ENCODE measurements around the gene MORC2.

MORC2 gene

DNA sequence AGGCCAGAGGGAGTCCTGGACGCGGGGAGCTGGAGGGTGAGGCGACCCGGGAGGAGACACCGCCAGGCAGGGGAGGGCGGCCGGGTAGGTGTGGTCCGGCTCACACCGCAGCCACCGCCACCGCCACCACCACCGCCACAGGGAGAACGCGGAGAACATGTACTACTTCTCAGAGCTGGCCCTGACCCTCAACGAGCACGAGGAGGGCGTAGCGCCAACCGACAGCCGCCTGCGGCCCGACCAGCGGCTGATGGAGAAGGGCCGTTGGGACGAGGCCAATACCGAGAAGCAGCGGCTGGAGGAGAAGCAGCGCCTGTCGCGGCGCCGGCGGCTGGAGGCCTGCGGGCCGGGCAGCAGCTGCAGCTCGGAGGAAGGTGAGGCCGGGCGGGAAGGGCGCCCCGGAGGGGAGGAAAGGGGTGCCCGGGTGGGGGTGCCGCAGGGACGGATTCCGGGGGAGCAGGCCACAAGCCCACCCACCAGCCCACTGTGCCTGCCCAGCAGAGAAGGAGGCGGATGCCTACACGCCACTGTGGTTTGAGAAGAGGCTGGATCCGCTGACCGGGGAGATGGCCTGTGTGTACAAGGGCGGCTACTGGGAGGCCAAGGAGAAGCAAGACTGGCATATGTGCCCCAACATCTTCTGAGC lies 62.8 kb downstream of the MORC2 start:
- H3K36me3 ChIP-seq (ENCODE audit: control insufficient read depth in 1 of 2, insufficient read depth in 2 of 2, low read length in 2 of 2), result peaks cover 2 to 15% of the 10 kb centered on the region in 2 donors

DNA sequence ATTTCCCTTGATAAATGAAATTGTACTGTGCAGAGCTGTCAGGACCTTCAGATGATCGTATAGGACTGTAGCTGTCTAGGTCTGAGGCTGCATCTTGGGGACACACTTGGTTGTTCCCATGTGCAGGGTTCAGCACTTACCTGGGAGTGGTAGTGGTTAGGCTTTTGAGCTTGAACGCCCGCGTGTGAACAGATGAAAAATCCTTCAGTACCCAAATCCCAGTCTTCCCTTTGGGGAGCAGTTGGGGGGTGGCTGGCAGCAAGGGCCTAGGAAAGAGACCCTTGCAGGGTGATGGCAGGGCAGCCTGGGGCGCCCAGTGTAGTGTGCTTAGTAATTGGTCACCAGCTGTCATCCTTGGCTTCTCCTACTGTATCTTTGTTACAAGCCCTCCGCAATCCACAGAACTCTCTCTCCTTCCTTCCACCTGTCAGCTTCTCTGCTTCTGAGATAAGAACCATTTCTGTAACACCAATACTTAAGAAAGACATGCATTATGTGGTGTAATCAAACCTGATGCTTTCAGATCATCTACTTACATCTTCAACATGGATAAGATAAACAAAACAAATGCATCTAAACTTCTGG lies 64.6 kb downstream of the MORC2 start:
- no peaks in the 10 kb centered on the region for H3K9me3 ChIP-seq (ENCODE audit: control insufficient read depth in 1 of 2, low read length in 2 of 2)
- H3K4me3 ChIP-seq (ENCODE audit: low read depth in 1 of 2, low read length in 2 of 2), result no peak overlapping the region
- peaks cover 0 to 11% of the 10 kb centered on the region in 2 donors for H3K36me3 ChIP-seq (ENCODE audit: control insufficient read depth in 1 of 2, insufficient read depth in 2 of 2, low read length in 2 of 2)
- H3K27ac ChIP-seq (ENCODE audit: low read depth, low read length), result no peak overlapping the region
- no peaks in the 10 kb centered on the region for H3K4me1 ChIP-seq (ENCODE audit: control insufficient read depth in 1 of 2, insufficient read depth in 2 of 2, low read length in 2 of 2)
- H3K27me3 ChIP-seq (ENCODE audit: control insufficient read depth in 1 of 2, insufficient read depth in 2 of 2, low read length in 2 of 2), result no peaks in the 10 kb centered on the region
- H3K9ac ChIP-seq (ENCODE audit: low read depth in 1 of 2, low read length in 2 of 2), result no peak overlapping the region

More for the DNA sequence above, 62.8 kb downstream of the MORC2 start:
- no peak overlapping the region for H3K27ac ChIP-seq (ENCODE audit: low read depth, low read length)
- no peaks in the 10 kb centered on the region for H3K4me1 ChIP-seq (ENCODE audit: control insufficient read depth in 1 of 2, insufficient read depth in 2 of 2, low read length in 2 of 2)
- H3K27me3 ChIP-seq (ENCODE audit: control insufficient read depth in 1 of 2, insufficient read depth in 2 of 2, low read length in 2 of 2), result no peaks in the 10 kb centered on the region
- H3K9me3 ChIP-seq (ENCODE audit: control insufficient read depth in 1 of 2, low read length in 2 of 2), result no peaks in the 10 kb centered on the region
- H3K9ac ChIP-seq (ENCODE audit: low read depth in 1 of 2, low read length in 2 of 2), result no peak overlapping the region
- no peak overlapping the region for H3K4me3 ChIP-seq (ENCODE audit: low read depth in 1 of 2, low read length in 2 of 2)

DNA sequence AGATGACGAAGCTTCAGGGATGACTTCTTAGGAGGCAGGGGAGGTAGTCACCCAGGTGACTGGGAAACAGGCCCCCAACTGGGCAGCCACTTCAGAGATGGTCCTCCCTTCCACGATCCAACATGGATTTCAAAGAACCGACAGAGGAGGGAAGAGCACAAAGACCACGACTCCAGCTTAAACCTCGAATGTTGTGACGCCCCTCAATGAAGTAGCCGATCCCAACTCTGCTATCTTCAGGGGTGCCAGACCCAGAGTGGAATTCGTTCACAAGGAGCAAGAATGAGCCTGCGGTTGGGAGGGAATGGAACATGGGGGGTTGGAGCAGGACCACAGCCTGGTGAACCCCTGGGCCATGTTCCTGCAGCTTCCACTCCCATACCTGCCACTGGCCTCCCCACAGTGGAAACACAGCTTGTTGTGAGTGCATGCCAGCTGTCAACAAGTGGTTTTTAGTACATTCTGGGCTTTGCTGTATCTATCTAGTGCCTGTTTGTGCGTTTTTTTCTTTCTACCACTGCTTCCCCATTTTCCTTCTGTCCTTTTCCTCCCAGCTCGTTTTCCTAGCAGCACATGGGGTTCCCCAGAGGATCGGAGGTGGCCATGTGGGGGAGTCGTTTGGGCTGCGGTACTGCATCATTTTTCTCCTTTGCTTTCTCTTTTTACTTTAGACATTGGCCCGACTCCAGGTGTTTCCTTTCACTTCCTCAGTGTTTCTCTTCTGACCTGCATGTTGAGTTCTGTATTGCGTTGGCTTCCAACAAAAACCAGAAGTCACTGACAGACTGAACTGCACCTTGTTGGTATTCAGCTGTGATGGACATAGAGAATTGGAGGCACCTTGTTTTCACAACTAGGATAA lies 65.8 kb downstream of the MORC2 start:
- Histone ChIP-seq H3K9me3 (ENCODE audit: control insufficient read depth in 1 of 2, low read length in 2 of 2) (no peaks in the 10 kb centered on the region), H3K36me3 (ENCODE audit: control insufficient read depth in 1 of 2, insufficient read depth in 2 of 2, low read length in 2 of 2) (peaks cover 0 to 10% of the 10 kb centered on the region in 2 donors), H3K27me3 (ENCODE audit: control insufficient read depth in 1 of 2, insufficient read depth in 2 of 2, low read length in 2 of 2) (no peaks in the 10 kb centered on the region), H3K4me1 (ENCODE audit: control insufficient read depth in 1 of 2, insufficient read depth in 2 of 2, low read length in 2 of 2) (no peaks in the 10 kb centered on the region), H3K4me3 (ENCODE audit: low read depth in 1 of 2, low read length in 2 of 2) (no peak overlapping the region), H3K27ac (ENCODE audit: low read depth, low read length) (no peak overlapping the region), H3K9ac (ENCODE audit: low read depth in 1 of 2, low read length in 2 of 2) (no peak overlapping the region)

DNA sequence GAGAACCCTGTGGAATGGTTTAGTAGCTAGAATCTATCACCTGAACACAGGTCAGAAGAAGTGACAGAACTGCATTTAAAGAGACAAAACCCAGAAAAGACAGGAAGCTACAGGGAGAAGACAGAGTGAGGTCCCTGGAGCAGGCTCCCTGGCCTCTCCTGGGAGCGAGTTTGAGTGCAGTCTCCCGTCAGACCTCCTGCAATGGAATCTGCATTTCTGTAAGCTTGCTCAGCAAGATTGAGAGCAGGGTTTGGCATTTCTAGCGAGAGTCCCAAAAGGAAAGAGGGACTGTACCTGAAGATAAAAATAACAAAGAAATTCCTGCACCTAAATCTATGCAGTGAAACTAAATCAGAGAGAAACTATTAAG lies 74.2 kb downstream of the MORC2 start:
- H3K4me1 ChIP-seq (ENCODE audit: control insufficient read depth in 1 of 2, insufficient read depth in 2 of 2, low read length in 2 of 2), result no peaks in the 10 kb centered on the region
- H3K4me3 ChIP-seq (ENCODE audit: low read depth in 1 of 2, low read length in 2 of 2), result no peak overlapping the region
- H3K9ac ChIP-seq (ENCODE audit: low read depth in 1 of 2, low read length in 2 of 2), result no peak overlapping the region
- H3K27ac ChIP-seq (ENCODE audit: low read depth, low read length), result no peak overlapping the region
- peaks cover 0 to 21% of the 10 kb centered on the region in 2 donors for H3K36me3 ChIP-seq (ENCODE audit: control insufficient read depth in 1 of 2, insufficient read depth in 2 of 2, low read length in 2 of 2)
- H3K27me3 ChIP-seq (ENCODE audit: control insufficient read depth in 1 of 2, insufficient read depth in 2 of 2, low read length in 2 of 2), result no peaks in the 10 kb centered on the region
- no peaks in the 10 kb centered on the region for H3K9me3 ChIP-seq (ENCODE audit: control insufficient read depth in 1 of 2, low read length in 2 of 2)

DNA sequence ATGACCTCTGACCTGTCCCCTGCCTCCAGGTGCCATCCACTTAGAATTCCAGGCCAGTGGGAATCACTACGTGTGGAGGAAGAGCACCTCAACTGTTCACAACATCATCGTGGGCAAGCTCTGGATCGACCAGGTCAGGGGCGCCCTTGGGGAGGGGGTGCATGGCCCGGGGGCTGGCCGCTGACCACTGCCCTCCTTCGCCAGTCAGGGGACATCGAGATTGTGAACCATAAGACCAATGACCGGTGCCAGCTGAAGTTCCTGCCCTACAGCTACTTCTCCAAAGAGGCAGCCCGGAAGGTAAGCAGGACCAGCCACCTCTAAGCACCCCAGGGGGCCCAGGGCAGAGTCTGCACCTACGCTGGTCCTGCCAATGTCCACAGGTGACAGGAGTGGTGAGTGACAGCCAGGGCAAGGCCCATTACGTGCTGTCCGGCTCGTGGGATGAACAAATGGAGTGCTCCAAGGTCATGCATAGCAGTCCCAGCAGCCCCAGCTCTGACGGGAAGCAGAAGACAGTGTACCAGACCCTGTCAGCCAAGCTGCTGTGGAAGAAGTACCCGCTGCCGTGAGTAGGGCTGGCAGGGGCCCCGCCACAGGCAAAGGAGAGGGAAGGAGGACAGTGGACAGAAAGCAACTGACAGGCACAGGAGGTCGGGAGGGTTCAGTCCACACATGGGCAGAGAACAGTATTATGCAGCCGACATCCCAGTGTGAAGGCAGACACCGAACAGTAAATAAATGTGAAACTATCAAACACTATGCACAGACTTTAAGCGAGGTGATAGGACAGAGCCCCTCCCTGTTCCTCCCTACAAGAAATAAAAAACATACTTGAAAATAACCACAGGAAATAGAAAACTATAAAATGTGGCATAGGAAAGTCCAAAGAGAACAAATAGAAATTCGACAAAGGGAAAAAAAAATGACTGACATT lies 74.9 kb downstream of the MORC2 start:
- no peak overlapping the region for H3K27ac ChIP-seq (ENCODE audit: low read depth, low read length)
- H3K27me3 ChIP-seq (ENCODE audit: control insufficient read depth in 1 of 2, insufficient read depth in 2 of 2, low read length in 2 of 2), result no peaks in the 10 kb centered on the region
- H3K36me3 ChIP-seq (ENCODE audit: control insufficient read depth in 1 of 2, insufficient read depth in 2 of 2, low read length in 2 of 2), result peaks cover 0 to 21% of the 10 kb centered on the region in 2 donors
- H3K9ac ChIP-seq (ENCODE audit: low read depth in 1 of 2, low read length in 2 of 2), result no peak overlapping the region
- H3K9me3 ChIP-seq (ENCODE audit: control insufficient read depth in 1 of 2, low read length in 2 of 2), result no peaks in the 10 kb centered on the region
- H3K4me1 ChIP-seq (ENCODE audit: control insufficient read depth in 1 of 2, insufficient read depth in 2 of 2, low read length in 2 of 2), result no peaks in the 10 kb centered on the region
- H3K4me3 ChIP-seq (ENCODE audit: low read depth in 1 of 2, low read length in 2 of 2), result no peak overlapping the region

DNA sequence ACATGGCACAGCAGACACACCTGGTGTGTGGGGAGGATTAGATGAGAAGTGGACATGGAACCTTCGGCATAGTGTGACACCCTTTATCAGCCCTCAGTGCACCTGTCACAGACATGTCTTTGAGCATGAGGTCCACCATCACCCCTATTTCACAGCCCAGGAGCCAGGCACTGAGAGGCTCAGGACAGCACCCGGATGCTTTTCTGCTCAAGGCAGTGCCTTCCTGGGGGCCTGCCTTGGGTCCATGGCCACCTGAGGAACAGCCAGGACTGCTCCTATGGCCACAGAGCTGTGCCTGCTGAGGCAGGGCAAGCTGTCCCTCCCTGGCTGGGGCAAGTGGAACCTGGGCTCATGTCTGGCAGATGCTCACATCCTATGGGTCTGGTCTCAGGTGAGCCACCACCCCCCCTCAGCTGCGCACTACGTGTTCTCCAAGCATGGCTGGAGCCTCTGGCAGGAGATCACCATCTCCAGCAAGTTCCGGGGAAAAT lies 75.8 kb downstream of the MORC2 start:
- Histone ChIP-seq H3K27ac (ENCODE audit: low read depth, low read length) (no peak overlapping the region), H3K4me1 (ENCODE audit: control insufficient read depth in 1 of 2, insufficient read depth in 2 of 2, low read length in 2 of 2) (no peaks in the 10 kb centered on the region), H3K27me3 (ENCODE audit: control insufficient read depth in 1 of 2, insufficient read depth in 2 of 2, low read length in 2 of 2) (no peaks in the 10 kb centered on the region), H3K9me3 (ENCODE audit: control insufficient read depth in 1 of 2, low read length in 2 of 2) (no peaks in the 10 kb centered on the region), H3K36me3 (ENCODE audit: control insufficient read depth in 1 of 2, insufficient read depth in 2 of 2, low read length in 2 of 2) (peaks cover 4 to 22% of the 10 kb centered on the region in 2 donors), H3K4me3 (ENCODE audit: low read depth in 1 of 2, low read length in 2 of 2) (no peak overlapping the region), H3K9ac (ENCODE audit: low read depth in 1 of 2, low read length in 2 of 2) (no peak overlapping the region)

DNA sequence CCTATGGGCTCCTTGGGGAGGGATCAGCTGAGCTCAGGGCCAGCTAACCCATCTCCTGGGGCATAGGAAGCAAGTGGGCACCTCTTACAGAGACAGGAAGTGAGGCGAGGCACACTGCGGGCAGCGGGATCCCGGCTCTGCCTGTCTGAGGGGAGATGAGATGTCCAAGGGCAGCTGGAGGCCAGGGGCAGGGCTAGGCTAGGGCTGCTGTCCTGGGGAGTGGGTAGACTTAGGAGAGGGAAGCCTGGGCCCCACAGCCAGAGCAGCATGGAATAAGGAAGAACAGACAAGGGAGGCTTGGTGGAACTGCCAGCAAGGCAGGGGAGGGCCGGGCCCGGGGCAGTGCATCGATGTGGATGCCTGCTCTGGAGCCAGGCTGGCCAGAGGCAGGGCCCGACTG lies 76.3 kb downstream of the MORC2 start:
- H3K36me3 ChIP-seq (ENCODE audit: control insufficient read depth in 1 of 2, insufficient read depth in 2 of 2, low read length in 2 of 2), result peaks cover 4 to 23% of the 10 kb centered on the region in 2 donors
- no peak overlapping the region for H3K27ac ChIP-seq (ENCODE audit: low read depth, low read length)

DNA sequence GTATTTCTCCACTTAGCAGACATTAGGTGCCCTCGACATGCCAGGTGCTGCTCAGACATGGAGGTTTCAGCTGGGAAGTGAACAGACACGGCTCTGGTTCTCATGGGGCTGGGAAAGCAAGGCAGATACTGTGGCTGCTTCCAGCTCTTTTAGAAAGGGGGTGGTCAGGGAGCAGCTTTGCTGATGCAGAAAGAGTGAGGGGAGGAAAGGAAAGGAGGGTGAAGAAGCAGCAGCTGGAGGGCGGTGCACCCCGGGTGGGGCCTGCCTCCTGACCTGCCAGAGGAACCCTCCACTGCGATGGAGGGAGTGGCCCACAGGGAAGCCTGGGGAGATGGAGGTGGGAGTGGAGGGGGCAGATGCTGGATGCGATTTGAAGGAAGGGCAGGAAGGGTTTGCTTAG lies 76.8 kb downstream of the MORC2 start:
- H3K9me3 ChIP-seq (ENCODE audit: control insufficient read depth in 1 of 2, low read length in 2 of 2), result no peaks in the 10 kb centered on the region

More for the DNA sequence above, 76.3 kb downstream of the MORC2 start:
- H3K9ac ChIP-seq (ENCODE audit: low read depth in 1 of 2, low read length in 2 of 2), result no peak overlapping the region
- H3K4me3 ChIP-seq (ENCODE audit: low read depth in 1 of 2, low read length in 2 of 2), result no peak overlapping the region
- no peaks in the 10 kb centered on the region for H3K4me1 ChIP-seq (ENCODE audit: control insufficient read depth in 1 of 2, insufficient read depth in 2 of 2, low read length in 2 of 2)
- no peaks in the 10 kb centered on the region for H3K9me3 ChIP-seq (ENCODE audit: control insufficient read depth in 1 of 2, low read length in 2 of 2)
- no peaks in the 10 kb centered on the region for H3K27me3 ChIP-seq (ENCODE audit: control insufficient read depth in 1 of 2, insufficient read depth in 2 of 2, low read length in 2 of 2)

DNA sequence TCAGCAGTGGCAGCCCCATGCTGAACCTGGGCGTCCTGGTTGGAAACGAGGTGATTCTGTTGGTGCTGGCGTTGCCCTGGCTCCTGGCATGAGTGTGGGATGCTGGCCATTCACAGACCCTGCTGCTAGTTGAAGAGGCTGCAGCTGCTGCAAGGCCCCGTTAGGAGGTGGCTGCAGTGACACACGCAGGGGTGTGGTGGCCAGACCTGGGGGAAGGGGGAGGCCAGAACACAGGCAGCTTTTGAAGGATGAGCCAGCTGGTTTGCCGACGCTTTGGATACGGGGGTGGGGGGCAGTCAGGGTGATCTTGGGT lies 77.2 kb downstream of the MORC2 start:
- Histone ChIP-seq H3K9me3 (ENCODE audit: control insufficient read depth in 1 of 2, low read length in 2 of 2) (no peaks in the 10 kb centered on the region), H3K36me3 (ENCODE audit: control insufficient read depth in 1 of 2, insufficient read depth in 2 of 2, low read length in 2 of 2) (peaks cover 4 to 23% of the 10 kb centered on the region in 2 donors), H3K27ac (ENCODE audit: low read depth, low read length) (no peak overlapping the region), H3K9ac (ENCODE audit: low read depth in 1 of 2, low read length in 2 of 2) (no peak overlapping the region), H3K27me3 (ENCODE audit: control insufficient read depth in 1 of 2, insufficient read depth in 2 of 2, low read length in 2 of 2) (no peaks in the 10 kb centered on the region), H3K4me3 (ENCODE audit: low read depth in 1 of 2, low read length in 2 of 2) (no peak overlapping the region), H3K4me1 (ENCODE audit: control insufficient read depth in 1 of 2, insufficient read depth in 2 of 2, low read length in 2 of 2) (no peaks in the 10 kb centered on the region)

More for the DNA sequence above, 76.8 kb downstream of the MORC2 start:
- no peak overlapping the region for H3K27ac ChIP-seq (ENCODE audit: low read depth, low read length)
- no peak overlapping the region for H3K9ac ChIP-seq (ENCODE audit: low read depth in 1 of 2, low read length in 2 of 2)
- no peak overlapping the region for H3K4me3 ChIP-seq (ENCODE audit: low read depth in 1 of 2, low read length in 2 of 2)
- no peaks in the 10 kb centered on the region for H3K4me1 ChIP-seq (ENCODE audit: control insufficient read depth in 1 of 2, insufficient read depth in 2 of 2, low read length in 2 of 2)
- H3K36me3 ChIP-seq (ENCODE audit: control insufficient read depth in 1 of 2, insufficient read depth in 2 of 2, low read length in 2 of 2), result peaks cover 4 to 23% of the 10 kb centered on the region in 2 donors
- no peaks in the 10 kb centered on the region for H3K27me3 ChIP-seq (ENCODE audit: control insufficient read depth in 1 of 2, insufficient read depth in 2 of 2, low read length in 2 of 2)

All from duodenal mucosa (tissue), 2 donors.